ENCODE measurements around the gene STUM. TPM values are rescaled to one million over a fixed set of nuclear protein-coding genes. Genes with fewer than 3 reads are reported as not detected.

STUM gene
- total RNA-seq, 1 donor from 2014 or later = not detected

GRCh38 chr1:226574044-226574443 lies 25.5 kb downstream of the STUM start:
- Histone ChIP-seq H3K9me3 (ENCODE audit: low read depth) (no peaks in the 10 kb centered on the region), H3K36me3 (no peaks in the 10 kb centered on the region), H2AFZ (replicated peaks) (no peak overlapping the region), H4K20me1 (ENCODE audit: low read depth) (no peaks in the 10 kb centered on the region), H3K4me2 (no peak overlapping the region), H3K4me1 (peaks cover 17% of the 10 kb centered on the region), H3K27me3 (no peaks in the 10 kb centered on the region), H3K9ac (no peak overlapping the region), H3K27ac (no peak overlapping the region), H3F3A (ENCODE audit: low read depth) (no peaks in the 10 kb centered on the region), H3K79me2 (ENCODE audit: low read depth) (no peaks in the 10 kb centered on the region), H3K4me3 (no peak overlapping the region)
- H3K4me1 Mint-ChIP-seq = peaks cover 20% of the 10 kb centered on the region
- no peak for DNase-seq (ENCODE audit: low spot score)
- peaks cover 2% of the 10 kb centered on the region for H3K27me3 Mint-ChIP-seq (ENCODE audit: insufficient read depth, low read depth)
- H3K36me3 Mint-ChIP-seq = no peaks in the 10 kb centered on the region
- TF ChIP-seq, protein P1, sequence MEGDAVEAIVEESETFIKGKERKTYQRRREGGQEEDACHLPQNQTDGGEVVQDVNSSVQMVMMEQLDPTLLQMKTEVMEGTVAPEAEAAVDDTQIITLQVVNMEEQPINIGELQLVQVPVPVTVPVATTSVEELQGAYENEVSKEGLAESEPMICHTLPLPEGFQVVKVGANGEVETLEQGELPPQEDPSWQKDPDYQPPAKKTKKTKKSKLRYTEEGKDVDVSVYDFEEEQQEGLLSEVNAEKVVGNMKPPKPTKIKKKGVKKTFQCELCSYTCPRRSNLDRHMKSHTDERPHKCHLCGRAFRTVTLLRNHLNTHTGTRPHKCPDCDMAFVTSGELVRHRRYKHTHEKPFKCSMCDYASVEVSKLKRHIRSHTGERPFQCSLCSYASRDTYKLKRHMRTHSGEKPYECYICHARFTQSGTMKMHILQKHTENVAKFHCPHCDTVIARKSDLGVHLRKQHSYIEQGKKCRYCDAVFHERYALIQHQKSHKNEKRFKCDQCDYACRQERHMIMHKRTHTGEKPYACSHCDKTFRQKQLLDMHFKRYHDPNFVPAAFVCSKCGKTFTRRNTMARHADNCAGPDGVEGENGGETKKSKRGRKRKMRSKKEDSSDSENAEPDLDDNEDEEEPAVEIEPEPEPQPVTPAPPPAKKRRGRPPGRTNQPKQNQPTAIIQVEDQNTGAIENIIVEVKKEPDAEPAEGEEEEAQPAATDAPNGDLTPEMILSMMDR (IDR thresholded peaks at IDR 0.05) = no peak
- TF ChIP-seq EZH2phosphoT487 (IDR thresholded peaks at IDR 0.05) (no peak), EZH2 (IDR thresholded peaks at IDR 0.05) (no peak)
- H3K27ac Mint-ChIP-seq = no peak overlapping the region
- H3K9me3 Mint-ChIP-seq = peaks cover 2% of the 10 kb centered on the region
- no peak overlapping the region for H3K4me3 Mint-ChIP-seq

- no peak for TF ChIP-seq EZH2 (IDR thresholded peaks at IDR 0.05)
- TF ChIP-seq, protein P1 (IDR thresholded peaks at IDR 0.05) = no peak
- H3K4me1 Mint-ChIP-seq = peaks cover 18% of the 10 kb centered on the region
- Histone ChIP-seq H2AFZ (replicated peaks) (no peak overlapping the region), H3K4me2 (no peak overlapping the region), H3K27ac (no peak overlapping the region), H3F3A (ENCODE audit: low read depth) (no peaks in the 10 kb centered on the region), H3K4me1 (peaks cover 17% of the 10 kb centered on the region), H3K9me3 (ENCODE audit: low read depth) (no peaks in the 10 kb centered on the region), H3K4me3 (no peak overlapping the region), H3K27me3 (no peaks in the 10 kb centered on the region), H3K9ac (no peak overlapping the region), H3K36me3 (no peaks in the 10 kb centered on the region), H3K79me2 (ENCODE audit: low read depth) (no peaks in the 10 kb centered on the region), H4K20me1 (ENCODE audit: low read depth) (no peaks in the 10 kb centered on the region)
- no peak overlapping the region for H3K4me3 Mint-ChIP-seq
- no peak overlapping the region for H3K27ac Mint-ChIP-seq
- peaks cover 2% of the 10 kb centered on the region for H3K9me3 Mint-ChIP-seq
- DNase-seq (ENCODE audit: low spot score) = no peak
- H3K36me3 Mint-ChIP-seq = no peaks in the 10 kb centered on the region
- peaks cover 2% of the 10 kb centered on the region for H3K27me3 Mint-ChIP-seq (ENCODE audit: insufficient read depth, low read depth)
These were observed 26.2 kb downstream of the STUM start for GRCh38 chr1:226574591-226575435.

DNA sequence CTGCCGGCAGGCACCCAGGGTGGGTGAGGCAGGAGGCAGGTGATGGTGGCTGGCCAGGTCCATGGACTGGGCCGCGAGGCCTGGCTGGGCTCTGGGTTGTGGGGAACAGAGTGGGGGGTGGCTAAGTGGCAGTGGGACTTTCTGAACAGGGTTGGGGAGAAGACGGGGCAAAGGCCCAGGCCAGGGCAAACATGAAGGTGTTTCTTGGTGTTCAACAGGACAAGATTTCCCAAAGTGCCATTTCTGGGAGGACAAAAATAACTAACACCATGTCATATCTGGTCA lies 26.8 kb downstream of the STUM start:
- peaks cover 2% of the 10 kb centered on the region for H3K27me3 Mint-ChIP-seq (ENCODE audit: insufficient read depth, low read depth)
- H3K4me3 Mint-ChIP-seq = no peak overlapping the region
- DNase-seq (ENCODE audit: low spot score) = no peak
- Histone ChIP-seq H3K36me3 (no peaks in the 10 kb centered on the region), H3K27me3 (no peaks in the 10 kb centered on the region), H3F3A (ENCODE audit: low read depth) (no peaks in the 10 kb centered on the region), H3K4me3 (no peak overlapping the region), H2AFZ (replicated peaks) (no peak overlapping the region), H3K9ac (no peak overlapping the region), H3K9me3 (ENCODE audit: low read depth) (no peaks in the 10 kb centered on the region), H3K27ac (no peak overlapping the region), H4K20me1 (ENCODE audit: low read depth) (no peaks in the 10 kb centered on the region), H3K4me1 (peaks cover 13% of the 10 kb centered on the region), H3K79me2 (ENCODE audit: low read depth) (no peaks in the 10 kb centered on the region), H3K4me2 (no peak overlapping the region)
- H3K27ac Mint-ChIP-seq = no peak overlapping the region
- peaks cover 4% of the 10 kb centered on the region for H3K9me3 Mint-ChIP-seq
- no peaks in the 10 kb centered on the region for H3K36me3 Mint-ChIP-seq
- peaks cover 13% of the 10 kb centered on the region for H3K4me1 Mint-ChIP-seq
- TF ChIP-seq EZH2 (IDR thresholded peaks at IDR 0.05) (no peak), EZH2phosphoT487 (IDR thresholded peaks at IDR 0.05) (no peak)
- TF ChIP-seq, protein P1 (IDR thresholded peaks at IDR 0.05) = no peak

Data from neural progenitor cell (in vitro differentiated cells).